ENCODE results near the gene AQP12A.

The AQP12A gene

DNA sequence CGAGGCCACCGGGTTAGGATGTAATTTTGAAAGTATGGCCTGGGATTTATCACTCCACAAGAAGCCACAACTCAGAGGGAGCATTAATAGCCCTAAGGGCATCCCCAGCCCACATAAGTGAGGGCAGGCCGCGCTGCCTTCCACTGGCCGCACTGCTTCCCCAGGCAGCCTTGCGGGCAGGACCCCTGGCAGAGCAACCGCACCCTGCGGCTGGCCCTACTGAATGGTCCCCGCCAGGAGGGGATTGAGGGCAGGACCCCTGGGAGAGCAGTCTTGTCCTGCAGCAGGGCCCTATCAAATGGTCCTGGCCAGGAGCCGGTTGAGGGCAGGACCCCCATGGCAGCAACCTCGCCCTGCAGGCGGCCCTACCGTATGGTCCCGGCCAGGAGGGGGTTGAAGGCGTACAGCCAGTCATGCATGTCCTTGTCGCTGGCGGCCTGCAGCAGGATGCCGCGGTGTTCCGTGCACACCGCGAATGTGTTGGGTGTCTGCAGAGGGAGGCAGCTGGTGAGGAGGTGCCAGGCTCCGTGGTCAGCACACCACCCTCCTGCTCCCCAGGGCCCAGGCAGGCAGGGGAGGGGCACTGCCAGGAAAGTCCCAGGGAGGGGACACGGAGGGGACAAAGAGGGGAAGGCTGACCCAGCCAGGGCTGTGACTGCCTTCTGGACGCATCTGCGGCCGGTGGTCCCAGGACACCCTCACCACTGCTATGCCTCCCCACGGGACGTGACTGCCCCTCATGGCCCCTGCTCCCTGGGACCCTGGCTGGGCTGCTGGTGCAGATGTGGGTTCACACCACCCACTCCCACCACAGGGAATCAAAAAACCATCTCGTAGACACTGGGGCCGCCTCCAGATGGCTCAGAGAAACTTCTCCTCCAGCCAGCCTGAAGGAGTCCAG lies 26.3 kb downstream of the AQP12A start:
- Histone ChIP-seq H3K79me2 (ENCODE audit: insufficient read depth, low read length) (no peaks in the 10 kb centered on the region), H3K9me3 (ENCODE audit: insufficient read depth, low read length) (no peaks in the 10 kb centered on the region), H3K9me2 (replicated peaks; ENCODE audit: insufficient read depth, low read length) (no peaks in the 10 kb centered on the region), H3K27ac (ENCODE audit: low read depth, low read length) (no peak overlapping the region), H3K36me3 (ENCODE audit: low read length) (no peaks in the 10 kb centered on the region), H2AFZ (ENCODE audit: low read depth, low read length, severe bottlenecking) (no peak overlapping the region), H3F3A (ENCODE audit: insufficient read depth) (no peaks in the 10 kb centered on the region), H4K20me1 (ENCODE audit: low read depth, low read length) (no peaks in the 10 kb centered on the region), H3K9ac (ENCODE audit: low read length) (no peak overlapping the region), H3K4me2 (ENCODE audit: low read depth, low read length, poor library complexity, severe bottlenecking) (no peak overlapping the region), H3K4me3 (ENCODE audit: insufficient read depth, low read length, poor library complexity, severe bottlenecking) (no peak overlapping the region), H3K27me3 (ENCODE audit: low read length) (no peaks in the 10 kb centered on the region)
- TF ChIP-seq EZH2phosphoT487 (conservative IDR thresholded peaks at IDR 0.05; ENCODE audit: low read length) = no peak
- TF ChIP-seq, protein P1, sequence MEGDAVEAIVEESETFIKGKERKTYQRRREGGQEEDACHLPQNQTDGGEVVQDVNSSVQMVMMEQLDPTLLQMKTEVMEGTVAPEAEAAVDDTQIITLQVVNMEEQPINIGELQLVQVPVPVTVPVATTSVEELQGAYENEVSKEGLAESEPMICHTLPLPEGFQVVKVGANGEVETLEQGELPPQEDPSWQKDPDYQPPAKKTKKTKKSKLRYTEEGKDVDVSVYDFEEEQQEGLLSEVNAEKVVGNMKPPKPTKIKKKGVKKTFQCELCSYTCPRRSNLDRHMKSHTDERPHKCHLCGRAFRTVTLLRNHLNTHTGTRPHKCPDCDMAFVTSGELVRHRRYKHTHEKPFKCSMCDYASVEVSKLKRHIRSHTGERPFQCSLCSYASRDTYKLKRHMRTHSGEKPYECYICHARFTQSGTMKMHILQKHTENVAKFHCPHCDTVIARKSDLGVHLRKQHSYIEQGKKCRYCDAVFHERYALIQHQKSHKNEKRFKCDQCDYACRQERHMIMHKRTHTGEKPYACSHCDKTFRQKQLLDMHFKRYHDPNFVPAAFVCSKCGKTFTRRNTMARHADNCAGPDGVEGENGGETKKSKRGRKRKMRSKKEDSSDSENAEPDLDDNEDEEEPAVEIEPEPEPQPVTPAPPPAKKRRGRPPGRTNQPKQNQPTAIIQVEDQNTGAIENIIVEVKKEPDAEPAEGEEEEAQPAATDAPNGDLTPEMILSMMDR (IDR thresholded peaks at IDR 0.05; ENCODE audit: insufficient read depth, low read length, poor library complexity, severe bottlenecking) = no peak

GRCh38 chr2:240718896-240719490 lies 27.3 kb downstream of the AQP12A start:
- no peaks in the 10 kb centered on the region for H3K9me2 ChIP-seq (replicated peaks; ENCODE audit: insufficient read depth, low read length)
- no peak overlapping the region for H3K9ac ChIP-seq (ENCODE audit: low read length)
- TF ChIP-seq, protein P1 (IDR thresholded peaks at IDR 0.05; ENCODE audit: insufficient read depth, low read length, poor library complexity, severe bottlenecking) = no peak
- no peak for TF ChIP-seq EZH2phosphoT487 (conservative IDR thresholded peaks at IDR 0.05; ENCODE audit: low read length)
- no peak overlapping the region for H3K4me3 ChIP-seq (ENCODE audit: insufficient read depth, low read length, poor library complexity, severe bottlenecking)
- H3K4me2 ChIP-seq (ENCODE audit: low read depth, low read length, poor library complexity, severe bottlenecking) = no peak overlapping the region
- no peak overlapping the region for H3K27ac ChIP-seq (ENCODE audit: low read depth, low read length)
- no peaks in the 10 kb centered on the region for H4K20me1 ChIP-seq (ENCODE audit: low read depth, low read length)
- no peak overlapping the region for H2AFZ ChIP-seq (ENCODE audit: low read depth, low read length, severe bottlenecking)
- no peaks in the 10 kb centered on the region for H3K9me3 ChIP-seq (ENCODE audit: insufficient read depth, low read length)
- no peaks in the 10 kb centered on the region for H3F3A ChIP-seq (ENCODE audit: insufficient read depth)
- no peaks in the 10 kb centered on the region for H3K79me2 ChIP-seq (ENCODE audit: insufficient read depth, low read length)
- H3K36me3 ChIP-seq (ENCODE audit: low read length) = no peaks in the 10 kb centered on the region
- H3K27me3 ChIP-seq (ENCODE audit: low read length) = no peaks in the 10 kb centered on the region

DNA sequence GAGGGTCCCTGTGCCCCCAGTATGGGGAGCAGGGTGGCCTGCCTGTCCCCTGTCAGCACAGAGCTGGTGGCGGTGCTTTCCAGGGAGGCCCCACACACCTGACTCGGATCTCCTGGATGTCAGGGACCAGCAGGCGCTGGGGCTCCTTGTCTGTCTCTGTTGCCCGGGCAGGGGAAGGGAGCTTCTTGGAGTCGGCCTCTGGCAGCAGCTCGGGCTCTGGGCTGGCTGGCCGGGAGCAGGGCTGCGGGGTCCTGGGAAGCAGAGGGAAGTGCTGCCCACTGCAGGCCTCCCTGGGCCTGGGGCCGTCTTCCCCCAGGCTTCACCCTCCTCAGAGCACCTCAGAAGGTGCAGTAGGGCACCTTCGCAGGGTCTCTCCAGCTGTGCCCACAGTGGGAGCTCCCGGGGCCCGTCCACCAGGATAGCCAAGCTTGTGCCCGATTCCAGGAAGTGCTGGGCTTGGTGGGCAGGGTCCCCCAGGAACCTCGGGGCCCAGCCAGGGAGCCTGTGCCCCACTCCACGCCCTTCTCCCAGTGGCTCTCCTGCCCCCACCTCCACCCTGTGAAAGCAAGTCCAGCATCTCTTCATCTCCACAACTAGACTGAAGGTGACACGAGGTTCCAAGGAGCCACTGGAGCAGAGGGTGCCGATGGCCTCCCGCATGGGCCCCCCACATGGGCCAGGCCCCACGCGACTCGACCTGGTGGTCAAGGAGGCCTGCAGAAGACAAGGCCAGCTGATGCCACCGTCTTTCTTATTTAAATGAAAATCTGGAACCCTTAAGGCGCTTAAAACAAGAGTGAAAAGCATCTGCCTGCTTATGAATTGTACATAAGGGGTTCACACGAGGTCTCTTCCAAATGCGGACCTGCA lies 28.2 kb downstream of the AQP12A start:
- no peak overlapping the region for H3K4me3 ChIP-seq (ENCODE audit: insufficient read depth, low read length, poor library complexity, severe bottlenecking)
- no peak overlapping the region for H2AFZ ChIP-seq (ENCODE audit: low read depth, low read length, severe bottlenecking)
- no peaks in the 10 kb centered on the region for H3K9me2 ChIP-seq (replicated peaks; ENCODE audit: insufficient read depth, low read length)
- no peaks in the 10 kb centered on the region for H3K79me2 ChIP-seq (ENCODE audit: insufficient read depth, low read length)
- no peak overlapping the region for H3K4me2 ChIP-seq (ENCODE audit: low read depth, low read length, poor library complexity, severe bottlenecking)
- H3K36me3 ChIP-seq (ENCODE audit: low read length) = no peaks in the 10 kb centered on the region
- H4K20me1 ChIP-seq (ENCODE audit: low read depth, low read length) = no peaks in the 10 kb centered on the region
- no peaks in the 10 kb centered on the region for H3F3A ChIP-seq (ENCODE audit: insufficient read depth)
- H3K27me3 ChIP-seq (ENCODE audit: low read length) = no peaks in the 10 kb centered on the region
- H3K27ac ChIP-seq (ENCODE audit: low read depth, low read length) = no peak overlapping the region
- H3K9me3 ChIP-seq (ENCODE audit: insufficient read depth, low read length) = no peaks in the 10 kb centered on the region
- TF ChIP-seq, protein P1 (IDR thresholded peaks at IDR 0.05; ENCODE audit: insufficient read depth, low read length, poor library complexity, severe bottlenecking) = no peak
- no peak for TF ChIP-seq EZH2phosphoT487 (conservative IDR thresholded peaks at IDR 0.05; ENCODE audit: low read length)
- H3K9ac ChIP-seq (ENCODE audit: low read length) = no peak overlapping the region
